Sigmoid colon (tissue), 4 donors: ENCODE results near the gene SBF2.

Experiments used
- CTCF ChIP-seq, 4 experiments: fragments of 450-650 bp in 3 of 4; fragments of 200-600 bp in 1 of 4; IDR thresholded peaks; one replicate each; pipeline ENCODE4 v1.5.1; 2016 to 2019; ENCODE audit warnings: antibody characterized with exemption in 4 of 4, mild to moderate bottlenecking in 3 of 4, moderate library complexity in 2 of 4
- EP300 ChIP-seq, 4 donors: sonication (generic); formaldehyde crosslinking; IDR thresholded peaks; one replicate each; pipeline ENCODE4 v1.6.1; 2017; ENCODE audit warnings: antibody characterized with exemption in 4 of 4
- POLR2A ChIP-seq, 2 donors: fragments of 450-650 bp; IDR thresholded peaks; one replicate each; pipeline ENCODE4 v1.6.1; 2016; ENCODE audit warnings: antibody characterized with exemption in 2 of 2, mild to moderate bottlenecking in 2 of 2, moderate library complexity in 2 of 2
- POLR2AphosphoS5 ChIP-seq, 4 donors: sonication (generic); formaldehyde crosslinking; IDR thresholded peaks; one replicate each; pipeline ENCODE4 v1.6.1; 2017; ENCODE audit warnings: antibody characterized with exemption in 4 of 4

- TF ChIP-seq CTCF (IDR thresholded peaks at IDR 0.05) (no peak), POLR2A (IDR thresholded peaks at IDR 0.05) (no peak), POLR2AphosphoS5 (IDR thresholded peaks at IDR 0.05) (no peak), EP300 (IDR thresholded peaks at IDR 0.05) (no peak)
These were observed 524.4 kb downstream of the SBF2 start for GRCh38 chr11:9769621-9770020.
